Thyroid gland (tissue), 4 donors: ENCODE measurements around the gene TFB2M.

Experiments
- POLR2A ChIP-seq, 2 donors: fragments of 450-650 bp; IDR thresholded peaks; one replicate each; pipeline ENCODE4 v1.6.1; 2017; ENCODE audit warnings: antibody characterized with exemption in 2 of 2, mild to moderate bottlenecking in 2 of 2, moderate library complexity in 1 of 2
- TF ChIP-seq, protein P1 (sequence below), 6 experiments: fragments of 200-600 bp in 3 of 6; fragments of 450-650 bp in 3 of 6; sonication (generic) in 3 of 6; IDR thresholded peaks; one replicate each; pipeline ENCODE4 v1.5.1; 2016 to 2019; ENCODE audit warnings: antibody characterized with exemption in 6 of 6, mild to moderate bottlenecking in 2 of 6, inconsistent platforms in 1 of 6, moderate library complexity in 1 of 6

DNA sequence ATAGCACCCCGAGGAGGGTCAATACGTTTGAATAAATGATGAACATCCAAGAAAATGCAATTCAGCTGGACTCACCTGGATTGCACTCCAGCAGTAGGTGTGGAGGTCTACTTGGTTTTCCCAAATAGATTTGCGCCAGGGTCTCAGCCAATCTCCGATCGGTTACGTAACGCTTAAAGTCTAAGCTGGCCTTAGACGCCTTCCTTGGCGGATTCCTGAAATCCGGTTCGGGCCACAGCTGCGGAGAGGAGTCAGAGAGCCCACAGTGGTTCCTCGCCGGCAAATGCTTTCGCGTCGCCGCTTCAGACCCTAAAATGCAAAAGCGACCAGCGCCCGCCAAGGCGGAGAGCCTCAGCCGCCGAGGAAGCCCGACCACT, 322 bp downstream of the TFB2M start:
- TF ChIP-seq, protein P1, sequence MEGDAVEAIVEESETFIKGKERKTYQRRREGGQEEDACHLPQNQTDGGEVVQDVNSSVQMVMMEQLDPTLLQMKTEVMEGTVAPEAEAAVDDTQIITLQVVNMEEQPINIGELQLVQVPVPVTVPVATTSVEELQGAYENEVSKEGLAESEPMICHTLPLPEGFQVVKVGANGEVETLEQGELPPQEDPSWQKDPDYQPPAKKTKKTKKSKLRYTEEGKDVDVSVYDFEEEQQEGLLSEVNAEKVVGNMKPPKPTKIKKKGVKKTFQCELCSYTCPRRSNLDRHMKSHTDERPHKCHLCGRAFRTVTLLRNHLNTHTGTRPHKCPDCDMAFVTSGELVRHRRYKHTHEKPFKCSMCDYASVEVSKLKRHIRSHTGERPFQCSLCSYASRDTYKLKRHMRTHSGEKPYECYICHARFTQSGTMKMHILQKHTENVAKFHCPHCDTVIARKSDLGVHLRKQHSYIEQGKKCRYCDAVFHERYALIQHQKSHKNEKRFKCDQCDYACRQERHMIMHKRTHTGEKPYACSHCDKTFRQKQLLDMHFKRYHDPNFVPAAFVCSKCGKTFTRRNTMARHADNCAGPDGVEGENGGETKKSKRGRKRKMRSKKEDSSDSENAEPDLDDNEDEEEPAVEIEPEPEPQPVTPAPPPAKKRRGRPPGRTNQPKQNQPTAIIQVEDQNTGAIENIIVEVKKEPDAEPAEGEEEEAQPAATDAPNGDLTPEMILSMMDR (IDR thresholded peaks at IDR 0.05), result no peak
- TF ChIP-seq POLR2A (IDR thresholded peaks at IDR 0.05), result no peak
